CD4-positive, alpha-beta T cell treated with Interleukin-17A for 1 hour (primary cell): ENCODE data around the gene AFF1.
A peak's percentile ranks its signal among the peaks of the same experiment; 100 is the strongest.
"Not testable (repeated sequence)": the region's sequence is repeated elsewhere in the genome, so short reads cannot be mapped to it uniquely, and the experiment has no call there.

Experiments
- DNase-seq: peaks from one replicate; pipeline ENCODE4 v3.0.0-alpha.2; 2020

The AFF1 gene

GRCh38 chr4:87058356-87059073, 123.7 kb downstream of the AFF1 start:
- DNase-seq = peak; percentile 10

GRCh38 chr4:87060957-87061356, 126.1 kb downstream of the AFF1 start:
- DNase-seq = no peak

- no peak for DNase-seq
These were observed 130.2 kb downstream of the AFF1 start for GRCh38 chr4:87065021-87065420.

- no peak for DNase-seq
These were observed 131.8 kb downstream of the AFF1 start for GRCh38 chr4:87066403-87067123.

- no peak for DNase-seq
These were observed 132.5 kb downstream of the AFF1 start for GRCh38 chr4:87067124-87067885.

- no peak for DNase-seq
These were observed 133.8 kb downstream of the AFF1 start for GRCh38 chr4:87068583-87069021.

- no peak for DNase-seq
These were observed 134.4 kb downstream of the AFF1 start for GRCh38 chr4:87069037-87069742.

GRCh38 chr4:87071401-87071800, 136.6 kb downstream of the AFF1 start:
- no peak for DNase-seq

- DNase-seq = not testable (repeated sequence)
These were observed 137.7 kb downstream of the AFF1 start for GRCh38 chr4:87072545-87072944.

- peak; percentile 46 for DNase-seq
These were observed 138.6 kb downstream of the AFF1 start for GRCh38 chr4:87073199-87074120.

GRCh38 chr4:87074121-87074488, 139.3 kb downstream of the AFF1 start:
- no peak for DNase-seq

- DNase-seq = no peak
These were observed 141.1 kb downstream of the AFF1 start for GRCh38 chr4:87075876-87076275.

GRCh38 chr4:87076690-87077358, 142.0 kb downstream of the AFF1 start:
- DNase-seq = no peak

- no peak for DNase-seq
These were observed 143.2 kb downstream of the AFF1 start for GRCh38 chr4:87077914-87078585.

- DNase-seq = no peak
These were observed 144.2 kb downstream of the AFF1 start for GRCh38 chr4:87078987-87079486.

GRCh38 chr4:87079967-87080366, 145.2 kb downstream of the AFF1 start:
- DNase-seq = no peak

- no peak for DNase-seq
These were observed 145.7 kb downstream of the AFF1 start for GRCh38 chr4:87080462-87080861.

- no peak for DNase-seq
These were observed 147.0 kb downstream of the AFF1 start for GRCh38 chr4:87081826-87082225.

GRCh38 chr4:87085732-87086131, 150.9 kb downstream of the AFF1 start:
- DNase-seq = not testable (repeated sequence)

GRCh38 chr4:87086143-87086805, 151.5 kb downstream of the AFF1 start:
- no peak for DNase-seq
